Fibroblast of skin of left biceps (primary cell): Measurements from ENCODE around the gene CDK4.

Experiments used
- DNase-seq, 2 experiments: peaks; one replicate each; pipeline ENCODE4 v3.0.0-alpha.2; 2013; ENCODE audit warnings: low read depth in 2 of 2

CDK4 gene

GRCh38 chr12:57756406-57757341 is 4.6 kb upstream of the CDK4 start:
- no peak for DNase-seq

GRCh38 chr12:57755454-57756372 is 3.6 kb upstream of the CDK4 start:
- no peak for DNase-seq

- DNase-seq = no peak
Observed at GRCh38 chr12:57755194-57755453, 3.0 kb upstream of the CDK4 start.

- DNase-seq = no peak
Observed at GRCh38 chr12:57754411-57755193, 2.5 kb upstream of the CDK4 start, which contains the start of gene MARCHF9. Gene MARCHF9 (plus strand): TSS chr12:57755103. CDS start chr12:57755529, 426 bp downstream.

GRCh38 chr12:57753756-57754337 is 1.7 kb upstream of the CDK4 start:
- DNase-seq = no peak

GRCh38 chr12:57752668-57753000 is 524 bp upstream of the CDK4 start:
- no peak for DNase-seq

GRCh38 chr12:57751432-57751787 is 700 bp downstream of the CDK4 start:
- no peak for DNase-seq

GRCh38 chr12:57750561-57751431 is 1.3 kb downstream of the CDK4 start:
- no peak for DNase-seq

GRCh38 chr12:57749061-57749460 is 3.0 kb downstream of the CDK4 start:
- DNase-seq = no peak

- DNase-seq = no peak
Observed at GRCh38 chr12:57746025-57746424, 6.1 kb downstream of the CDK4 start.

- DNase-seq = no peak
Observed at GRCh38 chr12:57745485-57745881, 6.6 kb downstream of the CDK4 start.

GRCh38 chr12:57744777-57745484 is 7.2 kb downstream of the CDK4 start, which contains the start of gene TSPAN31:
Gene TSPAN31 (plus strand): TSS chr12:57745039. CDS start chr12:57745155, 116 bp downstream.
- peak; percentile 96 to 97 for DNase-seq

- no peak for DNase-seq
Observed at GRCh38 chr12:57744194-57744776, 7.8 kb downstream of the CDK4 start.

GRCh38 chr12:57743769-57744168 is 8.3 kb downstream of the CDK4 start:
- DNase-seq = no peak

- DNase-seq = no peak
Observed at GRCh38 chr12:57741844-57742738, 10.0 kb downstream of the CDK4 start.

- no peak for DNase-seq
Observed at GRCh38 chr12:57741413-57741789, 10.7 kb downstream of the CDK4 start.

- no peak for DNase-seq
Observed at GRCh38 chr12:57740656-57741412, 11.3 kb downstream of the CDK4 start.
